ENCODE data around the gene CLEC2A.

Gene CLEC2A

DNA sequence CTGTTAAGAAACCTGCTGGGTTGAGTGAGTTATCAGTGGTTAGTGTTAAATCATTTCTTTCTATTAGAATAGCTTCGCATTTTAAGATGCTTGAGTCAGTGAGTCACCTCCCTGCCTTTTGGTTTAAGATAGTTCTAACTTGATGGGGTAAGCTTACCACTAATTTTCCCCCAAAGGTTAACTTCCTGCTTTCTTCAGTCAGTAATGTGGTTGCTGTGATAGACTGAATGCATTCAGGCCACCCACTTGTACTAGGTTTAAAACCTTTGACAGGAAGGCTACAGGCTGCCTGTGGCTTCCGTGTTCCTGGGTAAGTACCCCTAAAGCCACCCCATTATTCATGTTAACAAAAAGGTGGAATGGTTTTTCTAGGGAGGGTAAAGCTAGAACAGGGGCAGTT, 25.3 kb downstream of the CLEC2A start:
- no peak for DNase-seq (ENCODE audit: extremely low read depth, low read depth)
- TF ChIP-seq, protein P1, sequence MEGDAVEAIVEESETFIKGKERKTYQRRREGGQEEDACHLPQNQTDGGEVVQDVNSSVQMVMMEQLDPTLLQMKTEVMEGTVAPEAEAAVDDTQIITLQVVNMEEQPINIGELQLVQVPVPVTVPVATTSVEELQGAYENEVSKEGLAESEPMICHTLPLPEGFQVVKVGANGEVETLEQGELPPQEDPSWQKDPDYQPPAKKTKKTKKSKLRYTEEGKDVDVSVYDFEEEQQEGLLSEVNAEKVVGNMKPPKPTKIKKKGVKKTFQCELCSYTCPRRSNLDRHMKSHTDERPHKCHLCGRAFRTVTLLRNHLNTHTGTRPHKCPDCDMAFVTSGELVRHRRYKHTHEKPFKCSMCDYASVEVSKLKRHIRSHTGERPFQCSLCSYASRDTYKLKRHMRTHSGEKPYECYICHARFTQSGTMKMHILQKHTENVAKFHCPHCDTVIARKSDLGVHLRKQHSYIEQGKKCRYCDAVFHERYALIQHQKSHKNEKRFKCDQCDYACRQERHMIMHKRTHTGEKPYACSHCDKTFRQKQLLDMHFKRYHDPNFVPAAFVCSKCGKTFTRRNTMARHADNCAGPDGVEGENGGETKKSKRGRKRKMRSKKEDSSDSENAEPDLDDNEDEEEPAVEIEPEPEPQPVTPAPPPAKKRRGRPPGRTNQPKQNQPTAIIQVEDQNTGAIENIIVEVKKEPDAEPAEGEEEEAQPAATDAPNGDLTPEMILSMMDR (IDR thresholded peaks at IDR 0.05; ENCODE audit: low read depth, low read length): no peak

DNA sequence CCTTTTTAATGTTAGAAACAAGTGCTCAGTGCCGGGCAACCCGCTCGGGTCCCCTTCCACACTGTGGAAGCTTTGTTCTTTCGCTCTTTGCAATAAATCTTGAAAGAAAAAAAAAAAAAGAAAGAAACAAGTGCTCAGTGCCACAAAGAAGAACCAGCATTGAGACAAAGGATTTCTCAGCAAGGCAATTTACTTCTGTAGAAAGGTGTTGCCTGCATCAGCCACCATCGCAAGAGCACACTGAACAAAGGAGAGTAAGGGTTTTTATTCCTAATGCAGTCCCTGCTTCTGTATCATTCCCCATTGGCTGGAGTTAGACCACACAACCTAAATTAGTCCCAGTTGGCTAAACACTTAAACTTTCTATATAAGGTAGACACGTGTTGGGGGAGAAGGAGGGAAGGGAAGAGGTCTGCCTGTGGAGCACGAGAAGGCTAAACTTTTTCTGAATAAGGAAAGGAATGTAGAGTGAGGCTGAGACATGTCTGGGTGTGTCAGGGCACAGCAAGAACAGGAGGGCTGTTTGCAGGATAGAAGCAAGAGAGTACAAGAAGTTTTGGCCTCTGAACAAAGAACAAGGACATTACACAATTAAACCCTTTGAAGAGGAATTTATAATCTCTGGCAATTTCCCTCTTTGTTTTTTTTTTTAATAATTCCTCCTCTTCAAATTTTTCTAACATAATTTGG, 29.5 kb downstream of the CLEC2A start:
- no peak for DNase-seq (ENCODE audit: extremely low read depth, low read depth)
- TF ChIP-seq, protein P1 (IDR thresholded peaks at IDR 0.05; ENCODE audit: low read depth, low read length): no peak

DNA sequence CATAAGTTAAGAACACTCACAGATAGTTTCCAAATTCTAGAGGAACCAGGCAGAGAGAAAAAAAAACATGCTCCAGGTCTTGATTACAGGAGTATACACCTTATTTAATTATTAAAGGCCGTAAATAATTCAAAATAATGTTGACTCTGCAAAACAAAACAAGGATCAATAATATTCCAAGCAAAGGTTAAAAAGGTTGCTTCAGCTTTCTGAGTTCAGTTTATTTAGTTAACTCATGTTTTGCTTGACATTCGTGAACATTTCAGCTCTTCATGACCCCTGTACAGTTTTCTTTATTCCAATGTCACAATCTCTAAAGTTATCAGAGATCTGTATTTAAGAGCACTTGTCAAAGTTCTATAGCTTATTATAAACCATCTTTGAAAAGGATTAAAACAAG, 31.2 kb downstream of the CLEC2A start:
- DNase-seq (ENCODE audit: extremely low read depth, low read depth): no peak
- TF ChIP-seq, protein P1 (IDR thresholded peaks at IDR 0.05; ENCODE audit: low read depth, low read length): no peak

GRCh38 chr12:9899209-9899608, 33.0 kb downstream of the CLEC2A start:
- TF ChIP-seq, protein P1 (IDR thresholded peaks at IDR 0.05; ENCODE audit: low read depth, low read length): no peak

DNA sequence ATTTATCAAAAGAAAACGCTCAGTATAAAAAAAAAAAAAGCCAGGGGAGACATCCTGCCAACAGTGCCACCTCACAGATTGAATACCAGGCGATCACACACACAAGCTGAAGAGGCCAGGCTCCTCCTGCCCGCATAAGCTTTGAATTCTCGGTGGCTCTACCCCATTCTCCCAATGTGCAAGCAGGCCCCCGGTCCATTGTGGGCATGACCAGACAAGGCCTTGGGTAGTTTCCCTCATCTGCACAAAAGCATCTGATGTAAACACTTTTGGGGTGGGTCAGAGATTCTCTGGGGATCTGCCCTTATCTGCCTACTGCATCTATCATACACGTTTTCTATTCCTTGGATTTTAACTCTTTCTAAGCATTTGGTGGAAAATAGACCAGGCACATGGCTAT, 34.6 kb downstream of the CLEC2A start:
- DNase-seq (ENCODE audit: extremely low read depth, low read depth): no peak
- TF ChIP-seq, protein P1 (IDR thresholded peaks at IDR 0.05; ENCODE audit: low read depth, low read length): no peak

More at GRCh38 chr12:9899209-9899608, 33.0 kb downstream of the CLEC2A start:
- DNase-seq (ENCODE audit: extremely low read depth, low read depth): no peak

GRCh38 chr12:9895215-9895971, 36.8 kb downstream of the CLEC2A start:
- DNase-seq (ENCODE audit: extremely low read depth, low read depth): no peak

More at GRCh38 chr12:9895215-9895971, 36.8 kb downstream of the CLEC2A start:
- TF ChIP-seq, protein P1 (IDR thresholded peaks at IDR 0.05; ENCODE audit: low read depth, low read length): no peak

Measured in AG09319 (cell line).